Measurements from ENCODE around the gene CCDC51. TPM values are rescaled to one million over a fixed set of nuclear protein-coding genes. Genes with fewer than 3 reads are reported as not detected.

Gene CCDC51
- total and polyA plus RNA-seq, 2 of the 13 experiments (the other 11 are each of a cell fraction or from before 2014, with no cell fraction given): 18.1 to 29.4 TPM

DNA sequence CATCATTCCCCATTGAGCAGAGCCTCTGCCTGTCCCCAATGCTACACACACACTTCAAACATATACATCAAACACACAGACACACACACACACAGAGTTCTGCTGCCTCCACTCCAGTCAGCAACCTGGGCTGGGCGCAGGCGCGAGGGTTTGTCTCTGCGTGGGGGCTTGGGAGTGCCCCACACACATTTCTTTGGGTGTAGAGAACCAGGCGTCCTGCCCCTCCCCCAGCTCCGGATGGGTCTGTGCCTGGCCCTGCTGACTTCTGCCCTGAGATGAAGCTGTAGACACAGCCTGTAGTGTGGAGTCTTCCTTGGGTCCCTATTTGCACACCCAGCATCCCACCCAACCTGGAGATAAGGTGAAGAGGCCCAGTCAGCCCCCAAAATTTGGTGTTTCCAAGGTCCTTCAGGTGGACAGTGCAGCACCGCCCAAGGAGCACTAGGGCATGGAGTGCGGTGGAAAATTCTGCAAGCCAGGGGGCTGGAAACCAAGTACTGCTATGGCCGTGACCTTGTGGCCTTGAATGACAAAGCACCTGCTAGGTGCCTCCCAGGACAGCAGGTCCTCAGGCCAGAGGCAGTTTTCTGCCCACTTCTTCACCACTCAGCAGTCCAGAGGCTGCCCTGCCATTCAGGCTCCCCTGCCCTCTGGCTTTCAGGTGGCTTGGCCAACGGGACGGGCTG, 41.1 kb downstream of the CCDC51 start (continued):
- TF ChIP-seq SMAD3 (CRISPR knock-in tag; IDR thresholded peaks at IDR 0.05): no peak
- TF ChIP-seq MED13 (CRISPR knock-in tag; IDR thresholded peaks at IDR 0.05): no peak
- TF ChIP-seq ZBTB7B (CRISPR knock-in tag; IDR thresholded peaks at IDR 0.05): no peak
- TF ChIP-seq, protein P1, sequence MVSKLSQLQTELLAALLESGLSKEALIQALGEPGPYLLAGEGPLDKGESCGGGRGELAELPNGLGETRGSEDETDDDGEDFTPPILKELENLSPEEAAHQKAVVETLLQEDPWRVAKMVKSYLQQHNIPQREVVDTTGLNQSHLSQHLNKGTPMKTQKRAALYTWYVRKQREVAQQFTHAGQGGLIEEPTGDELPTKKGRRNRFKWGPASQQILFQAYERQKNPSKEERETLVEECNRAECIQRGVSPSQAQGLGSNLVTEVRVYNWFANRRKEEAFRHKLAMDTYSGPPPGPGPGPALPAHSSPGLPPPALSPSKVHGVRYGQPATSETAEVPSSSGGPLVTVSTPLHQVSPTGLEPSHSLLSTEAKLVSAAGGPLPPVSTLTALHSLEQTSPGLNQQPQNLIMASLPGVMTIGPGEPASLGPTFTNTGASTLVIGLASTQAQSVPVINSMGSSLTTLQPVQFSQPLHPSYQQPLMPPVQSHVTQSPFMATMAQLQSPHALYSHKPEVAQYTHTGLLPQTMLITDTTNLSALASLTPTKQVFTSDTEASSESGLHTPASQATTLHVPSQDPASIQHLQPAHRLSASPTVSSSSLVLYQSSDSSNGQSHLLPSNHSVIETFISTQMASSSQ (IDR thresholded peaks at IDR 0.05; ENCODE audit: low read depth): no peak
- TF ChIP-seq, protein P1 (CRISPR knock-in tag; IDR thresholded peaks at IDR 0.05; ENCODE audit: borderline replicate concordance): no peak
- TF ChIP-seq REXO4 (CRISPR knock-in tag; IDR thresholded peaks at IDR 0.05; ENCODE audit: borderline replicate concordance): no peak
- no peak for TF ChIP-seq ZNF326 (CRISPR knock-in tag; IDR thresholded peaks at IDR 0.05; ENCODE audit: borderline replicate concordance)
- TF ChIP-seq MBD4 (IDR thresholded peaks at IDR 0.05; ENCODE audit: borderline replicate concordance, low read length): peak; percentile 45; the same call in 1 of the 2 replicates
- no peak for TF ChIP-seq ETV6 (CRISPR knock-in tag; conservative IDR thresholded peaks at IDR 0.05)
- TF ChIP-seq, protein P2, sequence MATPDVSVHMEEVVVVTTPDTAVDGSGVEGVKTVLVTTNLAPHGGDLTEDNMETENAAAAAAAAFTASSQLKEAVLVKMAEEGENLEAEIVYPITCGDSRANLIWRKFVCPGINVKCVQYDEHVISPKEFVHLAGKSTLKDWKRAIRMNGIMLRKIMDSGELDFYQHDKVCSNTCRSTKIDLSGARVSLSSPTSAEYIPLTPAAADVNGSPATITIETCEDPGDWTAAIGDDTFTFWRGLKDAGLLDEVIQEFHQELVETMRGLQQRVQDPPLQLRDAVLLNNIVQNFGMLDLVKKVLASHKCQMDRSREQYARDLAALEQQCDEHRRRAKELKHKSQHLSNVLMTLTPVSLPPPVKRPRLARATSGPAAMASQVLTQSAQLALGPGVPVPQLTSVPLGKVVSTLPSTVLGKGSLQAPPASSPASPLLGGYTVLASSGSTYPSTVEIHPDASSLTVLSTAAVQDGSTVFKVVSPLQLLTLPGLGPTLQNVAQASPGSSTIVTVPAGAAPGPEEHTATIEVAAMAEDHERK (CRISPR knock-in tag; IDR thresholded peaks at IDR 0.05; ENCODE audit: low read depth): no peak
- TF ChIP-seq, protein P3, sequence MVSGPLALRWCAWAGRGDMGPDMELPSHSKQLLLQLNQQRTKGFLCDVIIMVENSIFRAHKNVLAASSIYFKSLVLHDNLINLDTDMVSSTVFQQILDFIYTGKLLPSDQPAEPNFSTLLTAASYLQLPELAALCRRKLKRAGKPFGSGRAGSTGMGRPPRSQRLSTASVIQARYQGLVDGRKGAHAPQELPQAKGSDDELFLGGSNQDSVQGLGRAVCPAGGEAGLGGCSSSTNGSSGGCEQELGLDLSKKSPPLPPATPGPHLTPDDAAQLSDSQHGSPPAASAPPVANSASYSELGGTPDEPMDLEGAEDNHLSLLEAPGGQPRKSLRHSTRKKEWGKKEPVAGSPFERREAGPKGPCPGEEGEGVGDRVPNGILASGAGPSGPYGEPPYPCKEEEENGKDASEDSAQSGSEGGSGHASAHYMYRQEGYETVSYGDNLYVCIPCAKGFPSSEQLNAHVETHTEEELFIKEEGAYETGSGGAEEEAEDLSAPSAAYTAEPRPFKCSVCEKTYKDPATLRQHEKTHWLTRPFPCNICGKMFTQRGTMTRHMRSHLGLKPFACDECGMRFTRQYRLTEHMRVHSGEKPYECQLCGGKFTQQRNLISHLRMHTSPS (CRISPR knock-in tag; IDR thresholded peaks at IDR 0.05; ENCODE audit: low read depth): no peak
- no peak for TF ChIP-seq GATAD1 (CRISPR knock-in tag; IDR thresholded peaks at IDR 0.05)
- TF ChIP-seq, protein P4, sequence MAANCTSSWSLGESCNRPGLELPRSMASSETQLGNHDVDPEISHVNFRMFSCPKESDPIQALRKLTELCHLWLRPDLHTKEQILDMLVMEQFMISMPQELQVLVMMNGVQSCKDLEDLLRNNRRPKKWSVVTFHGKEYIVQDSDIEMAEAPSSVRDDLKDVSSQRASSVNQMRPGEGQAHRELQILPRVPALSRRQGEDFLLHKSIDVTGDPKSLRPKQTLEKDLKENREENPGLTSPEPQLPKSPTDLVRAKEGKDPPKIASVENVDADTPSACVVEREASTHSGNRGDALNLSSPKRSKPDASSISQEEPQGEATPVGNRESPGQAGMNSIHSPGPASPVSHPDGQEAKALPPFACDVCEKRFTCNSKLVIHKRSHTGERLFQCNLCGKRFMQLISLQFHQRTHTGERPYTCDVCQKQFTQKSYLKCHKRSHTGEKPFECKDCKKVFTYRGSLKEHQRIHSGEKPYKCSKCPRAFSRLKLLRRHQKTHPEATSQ (CRISPR knock-in tag; IDR thresholded peaks at IDR 0.05; ENCODE audit: borderline replicate concordance): no peak
- TF ChIP-seq ZNF556 (CRISPR knock-in tag; IDR thresholded peaks at IDR 0.05; ENCODE audit: borderline replicate concordance): no peak
- no peak for TF ChIP-seq ZNF558 (CRISPR knock-in tag; IDR thresholded peaks at IDR 0.05; ENCODE audit: borderline replicate concordance)

Measured in HepG2 (cell line).